PC-9 (cell line): ENCODE measurements around the gene AP2B1. TPM values are rescaled to one million over a fixed set of nuclear protein-coding genes. Genes with fewer than 3 reads are reported as not detected.

ENCODE experiments used
- BruUV-seq: library from RNA; stranded (reverse); fragments of 400-500 nt; replicated peaks from 2 replicates; lab custom pipeline; 2021; lab: Mats Ljungman, UMichigan
- CTCF ChIA-PET: fragments of 300-600 bp; sonication (Branson Sonifier 250); formaldehyde crosslinking; loops from one replicate; lab custom pipeline; 2022; ENCODE audit warnings: antibody characterized with exemption; lab: Charles Lee
- POLR2A ChIA-PET: fragments of 300-600 bp; sonication (Branson Sonifier 250); formaldehyde crosslinking; loops from one replicate; lab custom pipeline; 2022; ENCODE audit warnings: antibody characterized with exemption; ENCODE audit not compliant: unreplicated experiment; lab: Charles Lee
- DNase-seq, 2 experiments: peaks; one replicate each; pipeline versions ENCODE4 v3.0.0 to v3.0.0-alpha.2; 2015 to 2022; ENCODE audit warnings: mixed read lengths in 1 of 2
- H2AFZ ChIP-seq: fragments of 200-600 bp; sonication (generic); 2 replicates; pipeline ENCODE4 v1.8.1; 2017; ENCODE audit warnings: antibody characterized with exemption
- H3F3A ChIP-seq: fragments of 200-600 bp; sonication (generic); 2 replicates; pipeline ENCODE4 v1.8.1; 2017; ENCODE audit warnings: antibody characterized with exemption, mild to moderate bottlenecking, low read depth; ENCODE audit not compliant: insufficient read depth
- H3K27ac ChIP-seq: fragments of 200-600 bp; sonication (generic); 2 replicates; pipeline ENCODE4 v1.6.1; 2016; ENCODE audit warnings: mixed run types
- H3K27me3 ChIP-seq: fragments of 200-600 bp; sonication (generic); 2 replicates; pipeline ENCODE4 v1.6.1; 2016; ENCODE audit warnings: low read depth, mixed run types; ENCODE audit not compliant: insufficient read depth
- H3K36me3 ChIP-seq: fragments of 200-600 bp; sonication (generic); 2 replicates; pipeline ENCODE4 v1.6.1; 2016; ENCODE audit warnings: low read depth, mixed run types
- H3K4me1 ChIP-seq: fragments of 200-600 bp; sonication (generic); replicated peaks from 2 replicates; pipeline ENCODE4 v1.6.1; 2016; ENCODE audit warnings: mixed run types; ENCODE audit not compliant: insufficient read depth
- H3K4me2 ChIP-seq: fragments of 200-600 bp; sonication (generic); 2 replicates; pipeline ENCODE4 v1.6.1; 2017; ENCODE audit warnings: mixed run types
- H3K4me3 ChIP-seq: fragments of 200-600 bp; sonication (generic); 2 replicates; pipeline ENCODE4 v1.6.1; 2016; ENCODE audit warnings: mixed run types
- H3K79me2 ChIP-seq: fragments of 200-600 bp; sonication (generic); 2 replicates; pipeline ENCODE4 v1.6.1; 2017; ENCODE audit warnings: low read depth, mixed run types
- H3K9me2 ChIP-seq: fragments of 200-600 bp; sonication (generic); 2 replicates; pipeline ENCODE4 v1.8.1; 2017; ENCODE audit warnings: mild to moderate bottlenecking; ENCODE audit not compliant: insufficient read depth
- H3K9me3 ChIP-seq: fragments of 200-600 bp; sonication (generic); 2 replicates; pipeline ENCODE4 v1.8.1; 2016; ENCODE audit warnings: low read depth; ENCODE audit not compliant: insufficient read depth
- H4K20me1 ChIP-seq: fragments of 200-600 bp; sonication (generic); 2 replicates; pipeline ENCODE4 v1.8.1; 2017; ENCODE audit not compliant: insufficient read depth
- CTCF ChIP-seq: fragments of 200-600 bp; sonication (generic); conservative IDR thresholded peaks from 2 replicates; pipeline ENCODE4 v1.6.1; 2017; ENCODE audit warnings: mixed run types, antibody characterized with exemption, mild to moderate bottlenecking, moderate library complexity
- EZH2 ChIP-seq: fragments of 200-600 bp; sonication (generic); IDR thresholded peaks from 2 replicates; pipeline ENCODE4 v1.8.0; 2017; ENCODE audit warnings: antibody characterized with exemption, low read depth
- intact Hi-C: fragments of 100-400 bp; cut with micrococcal nuclease; formaldehyde crosslinking; loops from one replicate; pipeline ENCODE4 v1.10.0; 2022; ENCODE audit not compliant: unreplicated experiment
- total RNA-seq: library from RNA; stranded (reverse); gene quantifications from 2 replicates; pipeline ENCODE4 v1.2.3, GENCODE V29; 2021

The AP2B1 gene
- total RNA-seq, 1 experiment from 2014 or later, result 186 TPM

GRCh38 chr17:35612924-35613521 lies 25.9 kb downstream of the AP2B1 start:
- H3K36me3 ChIP-seq, result peaks cover 5% of the 10 kb centered on the region; the same call in 1 of the 2 replicates
- H3K9me2 ChIP-seq, result no peaks in the 10 kb centered on the region
- intact Hi-C loops, result loop anchor here (1.0 to 10.0 kb wide), 2 partner anchors 134 to 192 kb away; partner anchors contain the start of gene TAF15
- POLR2A ChIA-PET, result interaction anchor here (0.6 kb wide), 1 partner anchor 529 kb away, joined by 3 read pairs; no protein-coding TSS in a partner anchor
- CTCF ChIA-PET, result interaction anchor here (0.7 to 1.0 kb wide), 3 partner anchors 134 to 535 kb away, joined by 3 to 4 read pairs (median 4); no protein-coding TSS in a partner anchor
- DNase-seq, result peak; percentile 9 to 51
- H3K4me1 ChIP-seq, result no peaks in the 10 kb centered on the region
- no peaks in the 10 kb centered on the region for H3F3A ChIP-seq
- H2AFZ ChIP-seq, result no peak overlapping the region
- H3K27me3 ChIP-seq, result no peaks in the 10 kb centered on the region
- H3K79me2 ChIP-seq, result no peaks in the 10 kb centered on the region
- no peak overlapping the region for H3K27ac ChIP-seq
- no peak for TF ChIP-seq EZH2
- peak; percentile 74 for TF ChIP-seq CTCF
- no peak overlapping the region for H3K4me2 ChIP-seq
- peaks cover 7% of the 10 kb centered on the region; the same call in 1 of the 2 replicates for H4K20me1 ChIP-seq
- no peaks in the 10 kb centered on the region for H3K9me3 ChIP-seq
- no TSS peak for BruUV-seq
- no peak overlapping the region for H3K4me3 ChIP-seq

GRCh38 chr17:35614810-35615209 lies 27.7 kb downstream of the AP2B1 start:
- no peak for DNase-seq
- ChIA-PET POLR2A (no interaction called here), CTCF (no interaction called here)

GRCh38 chr17:35616536-35616935 lies 29.4 kb downstream of the AP2B1 start:
- CTCF ChIA-PET, result interaction anchor here (0.6 kb wide), 1 partner anchor 218 kb away, joined by 4 read pairs; no protein-coding TSS in a partner anchor
- Histone ChIP-seq H3K9me3 (no peaks in the 10 kb centered on the region), H3K4me3 (no peak overlapping the region), H3K27me3 (no peaks in the 10 kb centered on the region), H3F3A (no peaks in the 10 kb centered on the region), H3K36me3 (peaks cover 15% of the 10 kb centered on the region; the same call in 1 of the 2 replicates), H3K27ac (no peak overlapping the region), H4K20me1 (peaks cover 7% of the 10 kb centered on the region; the same call in 1 of the 2 replicates), H3K79me2 (no peaks in the 10 kb centered on the region), H2AFZ (no peak overlapping the region), H3K9me2 (no peaks in the 10 kb centered on the region), H3K4me1 (no peaks in the 10 kb centered on the region), H3K4me2 (no peak overlapping the region)
- POLR2A ChIA-PET, result no interaction called here
- intact Hi-C loops, result loop anchor here (10.0 kb wide), 1 partner anchor 188 kb away; the partner anchor contains the start of gene TAF15
- TF ChIP-seq EZH2 (no peak), CTCF (no peak)
- DNase-seq, result no peak
- no TSS peak for BruUV-seq

More at GRCh38 chr17:35614810-35615209, 27.7 kb downstream of the AP2B1 start:
- intact Hi-C loops, result loop anchor here (10.0 kb wide), 1 partner anchor 190 kb away; the partner anchor contains the start of gene TAF15
- H3K27me3 ChIP-seq, result no peaks in the 10 kb centered on the region
- H4K20me1 ChIP-seq, result peaks cover 7% of the 10 kb centered on the region; the same call in 1 of the 2 replicates
- H3K4me2 ChIP-seq, result no peak overlapping the region
- H3K4me3 ChIP-seq, result no peak overlapping the region
- H3F3A ChIP-seq, result no peaks in the 10 kb centered on the region
- no peaks in the 10 kb centered on the region for H3K9me2 ChIP-seq
- no peak for TF ChIP-seq CTCF
- no peak for TF ChIP-seq EZH2
- BruUV-seq, result no TSS peak
- H3K4me1 ChIP-seq, result no peaks in the 10 kb centered on the region
- no peak overlapping the region for H3K27ac ChIP-seq
- peaks cover 8% of the 10 kb centered on the region; the same call in 1 of the 2 replicates for H3K36me3 ChIP-seq
- H3K9me3 ChIP-seq, result no peaks in the 10 kb centered on the region
- H2AFZ ChIP-seq, result no peak overlapping the region
- no peaks in the 10 kb centered on the region for H3K79me2 ChIP-seq
